Heart left ventricle (tissue), 16 donors: ENCODE data around the gene HORMAD2. TPM values are rescaled to one million over a fixed set of nuclear protein-coding genes. Genes with fewer than 3 reads are reported as not detected.

Experiments
- ATAC-seq, 4 donors: fragments of 200-7000 bp; cut with Tn5 transposase; one replicate each; pipeline ENCODE4 v1.9.1; 2020 to 2022; ENCODE audit warnings: moderate library complexity in 4 of 4, mild to moderate bottlenecking in 3 of 4, moderate number of reproducible peaks in 1 of 4
- DNase-seq, 5 donors: peaks; one replicate each; pipeline ENCODE4 v3.0.0-alpha.2; 2020
- H3K27ac ChIP-seq, 12 donors: fragments of 200-600 bp; sonication (generic) in 4 of 12; one replicate each; pipeline versions ENCODE4 v1.5.0 to v1.8.0; 2016 to 2022; ENCODE audit warnings: mild to moderate bottlenecking in 2 of 12
- H3K27me3 ChIP-seq, 9 donors: fragments of 200-600 bp; sonication (generic) in 2 of 9; one replicate each; pipeline versions ENCODE4 v1.5.1 to v1.8.0; 2016 to 2022; ENCODE audit warnings: mild to moderate bottlenecking in 3 of 9
- H3K36me3 ChIP-seq, 9 donors: fragments of 200-600 bp; sonication (generic) in 2 of 9; one replicate each; pipeline versions ENCODE4 v1.5.0 to v1.8.0; 2018 to 2022; ENCODE audit warnings: mild to moderate bottlenecking in 2 of 9
- H3K4me1 ChIP-seq, 12 donors: fragments of 200-600 bp; sonication (generic) in 4 of 12; one replicate each; pipeline versions ENCODE4 v1.5.0 to v1.8.0; 2016 to 2022; ENCODE audit warnings: mild to moderate bottlenecking in 3 of 12
- H3K4me3 ChIP-seq, 12 donors: fragments of 200-600 bp; sonication (generic) in 4 of 12; one replicate each; pipeline versions ENCODE4 v1.5.0 to v1.8.0; 2017 to 2022; ENCODE audit warnings: mild to moderate bottlenecking in 9 of 12, moderate library complexity in 4 of 12
- H3K9me3 ChIP-seq, 12 donors: fragments of 200-600 bp; sonication (generic) in 4 of 12; one replicate each; pipeline versions ENCODE4 v1.5.0 to v1.8.0; 2016 to 2022; ENCODE audit warnings: mild to moderate bottlenecking in 1 of 12
- CTCF ChIP-seq, 12 donors: fragments of 200-600 bp; sonication (generic) in 4 of 12; IDR thresholded peaks; one replicate each; pipeline versions ENCODE4 v1.5.0 to v1.8.0; 2018 to 2022; ENCODE audit warnings: antibody characterized with exemption in 12 of 12, mild to moderate bottlenecking in 5 of 12
- POLR2A ChIP-seq, 2 donors: fragments of 450-650 bp; IDR thresholded peaks; one replicate each; pipeline ENCODE4 v1.6.1; 2017; ENCODE audit warnings: antibody characterized with exemption in 2 of 2, mild to moderate bottlenecking in 2 of 2, moderate library complexity in 2 of 2
- WGBS, 4 donors: extraction: QIAGEN DNeasy Blood & Tissue Kit in 2 of 4; methylation state at CpG; one replicate each; pipeline versions ENCODE4 v1.1.5 to v1.1.7; 2013 to 2018; 5-methylcytosine and 5-hydroxymethylcytosine counted together
- intact Hi-C, 10 donors: fragments of 100-400 bp; cut with DNase I; formaldehyde crosslinking; loops; one replicate each; pipeline versions ENCODE4 v1.11.1 to v1.14.2; 2022
- polyA plus RNA-seq, 2 donors: library from polyadenylated mRNA; stranded (reverse); fragments of 200-250 nt; gene quantifications; one replicate each; pipeline ENCODE4 v1.2.3, GENCODE V29; 2013
- total RNA-seq, 9 donors: library from RNA; depleted of rRNA in 2 of 9; stranded (reverse); fragments of >200 nt in 2 of 9; fragmentation: NEBNext Ultra II Directional in 3 of 9; extraction: Animal tissue kit (Norgen Biotek cat#: 25700) in 3 of 9; gene quantifications; one replicate each; pipeline versions ENCODE4 v1.1.0 to v1.2.4, GENCODE V29; 2016 to 2023
- donor health status: ischemic (EF 13 %, LVEDD 7.1; RV severe dilation, severe dysfunction).
- donor health status: healthy with polysubstance abuse.
- donor health status: DM: no; HTN: yes; CAD: no.
- donor health status: DM: no; HTN: no; CAD: no.
- donor health status: ischemic (EF 25% LVEDD 6.9; RV normal size, moderate dysfunction).
- donor health status: ischemic (EF 25% LVEDD 5.7; RV mildly dilated, moderate dysfunction).
- donor health status: healthy.
- donor health status: DM: yes; HTN: yes; CAD: no.
- donor health status: ischemic (EF 35%, LVEDD 5.7; RV mildly dilated, moderate dysfunction).
- donor health status: nonischemic (EF 11% LVEDD 7.7; RV severe dilation, severe dysfunction).
- donor health status: DM: yes; HTN: yes; CAD: no.
- donor health status: PGD.
- donor health status: ischemic (EF 29% LVEDD 5.4; RV normal size, mild dysfunction).
- donor health status: nonischemic (EF 23%, LVEDD 6.1; RV moderate dilation, normal function).

Gene HORMAD2
- total and polyA plus RNA-seq, 11 donors, result not detected

GRCh38 chr22:30185549-30185948, 105.3 kb downstream of the HORMAD2 start:
- intact Hi-C loops, result no loop called here
- Histone ChIP-seq H3K36me3 (no peaks in the 10 kb centered on the region), H3K4me3 (no peak overlapping the region), H3K9me3 (no peaks in the 10 kb centered on the region), H3K27me3 (peaks cover 0 to 49% (median 5%) of the 10 kb centered on the region in 9 donors), H3K4me1 (peaks cover 0 to 12% (median 0%) of the 10 kb centered on the region in 12 donors), H3K27ac (no peak overlapping the region)
- ATAC-seq (no peak), DNase-seq (no peak)
- TF ChIP-seq CTCF (IDR thresholded peaks at IDR 0.05) (no peak), POLR2A (IDR thresholded peaks at IDR 0.05) (no peak)

- peaks cover 0 to 52% (median 5%) of the 10 kb centered on the region in 9 donors for H3K27me3 ChIP-seq
These were observed 105.8 kb downstream of the HORMAD2 start for GRCh38 chr22:30186041-30186440.

GRCh38 chr22:30186510-30186909, 106.2 kb downstream of the HORMAD2 start:
- no peak for ATAC-seq
- WGBS, 4 donors, result 78 to 86% (median 85%) methylated on average over 5 of the region's 5 CpGs
- no peak for DNase-seq
- peaks cover 0 to 48% (median 5%) of the 10 kb centered on the region in 9 donors for H3K27me3 ChIP-seq
- TF ChIP-seq CTCF (IDR thresholded peaks at IDR 0.05) (no peak), POLR2A (IDR thresholded peaks at IDR 0.05) (no peak)
- H3K27ac ChIP-seq, result no peak overlapping the region
- no peak overlapping the region for H3K4me3 ChIP-seq
- no peaks in the 10 kb centered on the region for H3K9me3 ChIP-seq
- peaks cover 0 to 12% (median 0%) of the 10 kb centered on the region in 12 donors for H3K4me1 ChIP-seq
- intact Hi-C loops, result no loop called here
- H3K36me3 ChIP-seq, result no peaks in the 10 kb centered on the region

More at GRCh38 chr22:30186041-30186440, 105.8 kb downstream of the HORMAD2 start:
- TF ChIP-seq POLR2A (IDR thresholded peaks at IDR 0.05) (no peak), CTCF (IDR thresholded peaks at IDR 0.05) (no peak)
- Histone ChIP-seq H3K9me3 (no peaks in the 10 kb centered on the region), H3K27ac (no peak overlapping the region), H3K36me3 (no peaks in the 10 kb centered on the region), H3K4me3 (no peak overlapping the region), H3K4me1 (peaks cover 0 to 12% (median 0%) of the 10 kb centered on the region in 12 donors)
- DNase-seq (no peak), ATAC-seq (no peak)
- intact Hi-C loops, result no loop called here

GRCh38 chr22:30187094-30187493, 106.8 kb downstream of the HORMAD2 start:
- H3K4me1 ChIP-seq, result peaks cover 0 to 13% (median 0%) of the 10 kb centered on the region in 12 donors
- H3K4me3 ChIP-seq, result no peak overlapping the region
- DNase-seq (no peak), ATAC-seq (no peak)
- TF ChIP-seq CTCF (IDR thresholded peaks at IDR 0.05) (no peak), POLR2A (IDR thresholded peaks at IDR 0.05) (no peak)
- no peaks in the 10 kb centered on the region for H3K9me3 ChIP-seq
- H3K36me3 ChIP-seq, result no peaks in the 10 kb centered on the region
- H3K27ac ChIP-seq, result no peak overlapping the region
- peaks cover 0 to 47% (median 5%) of the 10 kb centered on the region in 9 donors for H3K27me3 ChIP-seq
- intact Hi-C loops, result no loop called here
